Measurements from ENCODE around the gene CDH4. TPM values are rescaled to one million over a fixed set of nuclear protein-coding genes. Genes with fewer than 3 reads are reported as not detected.
A peak's percentile ranks its signal among the peaks of the same experiment; 100 is the strongest.

Gene CDH4
- total RNA-seq, 2 donors from 2014 or later = not detected

- Mint-ChIP-seq H3K27me3 (peaks cover 6 to 16% of the 10 kb centered on the region in 2 donors), H3K4me1 (ENCODE audit: low read depth in 2 of 2) (no peaks in the 10 kb centered on the region), H3K4me3 (no peak overlapping the region), H3K36me3 (no peaks in the 10 kb centered on the region), H3K27ac (no peak overlapping the region), H3K9me3 (no peaks in the 10 kb centered on the region)
- no peak for ATAC-seq
- DNase-seq (ENCODE audit: low spot score) = no peak
These were observed 17.7 kb upstream of the CDH4 start for GRCh38 chr20:61234224-61234890.

GRCh38 chr20:61236713-61237112 is 15.3 kb upstream of the CDH4 start:
- no peak for ATAC-seq
- Mint-ChIP-seq H3K27me3 (peaks cover 13 to 15% of the 10 kb centered on the region in 2 donors), H3K4me1 (ENCODE audit: low read depth in 2 of 2) (no peaks in the 10 kb centered on the region), H3K27ac (no peak overlapping the region), H3K36me3 (no peaks in the 10 kb centered on the region), H3K4me3 (no peak overlapping the region), H3K9me3 (no peaks in the 10 kb centered on the region)
- DNase-seq (ENCODE audit: low spot score) = no peak

GRCh38 chr20:61238813-61239212 is 13.2 kb upstream of the CDH4 start:
- no peak overlapping the region for H3K4me3 Mint-ChIP-seq
- peaks cover 13% of the 10 kb centered on the region in 2 donors for H3K27me3 Mint-ChIP-seq
- no peaks in the 10 kb centered on the region for H3K36me3 Mint-ChIP-seq
- ATAC-seq (no peak), DNase-seq (ENCODE audit: low spot score) (no peak)
- H3K4me1 Mint-ChIP-seq (ENCODE audit: low read depth in 2 of 2) = no peaks in the 10 kb centered on the region
- H3K9me3 Mint-ChIP-seq = no peaks in the 10 kb centered on the region
- no peak overlapping the region for H3K27ac Mint-ChIP-seq

- H3K27me3 Mint-ChIP-seq = peaks cover 13 to 18% of the 10 kb centered on the region in 2 donors
- no peaks in the 10 kb centered on the region for H3K36me3 Mint-ChIP-seq
- H3K27ac Mint-ChIP-seq = no peak overlapping the region
- ATAC-seq (no peak), DNase-seq (ENCODE audit: low spot score) (no peak)
- H3K4me3 Mint-ChIP-seq = no peak overlapping the region
- H3K9me3 Mint-ChIP-seq = no peaks in the 10 kb centered on the region
- no peaks in the 10 kb centered on the region for H3K4me1 Mint-ChIP-seq (ENCODE audit: low read depth in 2 of 2)
These were observed 11.2 kb upstream of the CDH4 start for GRCh38 chr20:61240814-61241213.

- H3K4me1 Mint-ChIP-seq (ENCODE audit: low read depth in 2 of 2) = no peaks in the 10 kb centered on the region
- DNase-seq (ENCODE audit: low spot score) (no peak), ATAC-seq (no peak)
- H3K27ac Mint-ChIP-seq = no peak overlapping the region
- H3K27me3 Mint-ChIP-seq = peaks cover 9 to 19% of the 10 kb centered on the region in 2 donors
- H3K9me3 Mint-ChIP-seq = no peaks in the 10 kb centered on the region
- no peaks in the 10 kb centered on the region for H3K36me3 Mint-ChIP-seq
- H3K4me3 Mint-ChIP-seq = no peak overlapping the region
These were observed 7.8 kb upstream of the CDH4 start for GRCh38 chr20:61244213-61244612.

- Mint-ChIP-seq H3K4me3 (no peak overlapping the region), H3K9me3 (no peaks in the 10 kb centered on the region), H3K27ac (no peak overlapping the region), H3K27me3 (peaks cover 15 to 25% of the 10 kb centered on the region in 2 donors), H3K4me1 (ENCODE audit: low read depth in 2 of 2) (no peaks in the 10 kb centered on the region), H3K36me3 (no peaks in the 10 kb centered on the region)
- DNase-seq (ENCODE audit: low spot score) (no peak), ATAC-seq (no peak)
These were observed 5.8 kb upstream of the CDH4 start for GRCh38 chr20:61246269-61246668.

GRCh38 chr20:61249626-61250025 is 2.4 kb upstream of the CDH4 start:
- Mint-ChIP-seq H3K27me3 (peaks cover 24 to 33% of the 10 kb centered on the region in 2 donors), H3K4me1 (ENCODE audit: low read depth in 2 of 2) (peaks cover 0 to 2% of the 10 kb centered on the region in 2 donors), H3K27ac (no peak overlapping the region), H3K9me3 (no peaks in the 10 kb centered on the region), H3K36me3 (no peaks in the 10 kb centered on the region), H3K4me3 (no peak overlapping the region)
- no peak for DNase-seq (ENCODE audit: low spot score)
- ATAC-seq = no peak

- Mint-ChIP-seq H3K27ac (no peak overlapping the region), H3K27me3 (peaks cover 47 to 51% of the 10 kb centered on the region in 2 donors), H3K36me3 (no peaks in the 10 kb centered on the region), H3K4me1 (ENCODE audit: low read depth in 2 of 2) (peaks cover 0 to 2% of the 10 kb centered on the region in 2 donors), H3K9me3 (no peaks in the 10 kb centered on the region), H3K4me3 (no peak overlapping the region)
- ATAC-seq (peak; percentile 29 to 50), DNase-seq (ENCODE audit: low spot score) (no peak)
These were observed 671 bp downstream of the CDH4 start for GRCh38 chr20:61252601-61253263.

GRCh38 chr20:61253264-61253639 is 1.2 kb downstream of the CDH4 start:
- DNase-seq (ENCODE audit: low spot score) (no peak), ATAC-seq (no peak)
- Mint-ChIP-seq H3K27ac (no peak overlapping the region), H3K9me3 (no peaks in the 10 kb centered on the region), H3K4me1 (ENCODE audit: low read depth in 2 of 2) (peaks cover 0 to 2% of the 10 kb centered on the region in 2 donors), H3K4me3 (no peak overlapping the region), H3K27me3 (peaks cover 44 to 51% of the 10 kb centered on the region in 2 donors), H3K36me3 (no peaks in the 10 kb centered on the region)

GRCh38 chr20:61253640-61254511 is 1.8 kb downstream of the CDH4 start:
- peaks cover 40 to 51% of the 10 kb centered on the region in 2 donors for H3K27me3 Mint-ChIP-seq
- no peaks in the 10 kb centered on the region for H3K9me3 Mint-ChIP-seq
- DNase-seq (ENCODE audit: low spot score) (no peak), ATAC-seq (peak in 1 of 2 donors; percentile 7)
- no peak overlapping the region for H3K4me3 Mint-ChIP-seq
- peaks cover 0 to 2% of the 10 kb centered on the region in 2 donors for H3K4me1 Mint-ChIP-seq (ENCODE audit: low read depth in 2 of 2)
- H3K36me3 Mint-ChIP-seq = no peaks in the 10 kb centered on the region
- no peak overlapping the region for H3K27ac Mint-ChIP-seq

- Mint-ChIP-seq H3K27me3 (peaks cover 34 to 49% of the 10 kb centered on the region in 2 donors), H3K36me3 (no peaks in the 10 kb centered on the region), H3K4me1 (ENCODE audit: low read depth in 2 of 2) (peaks cover 0 to 2% of the 10 kb centered on the region in 2 donors), H3K4me3 (no peak overlapping the region), H3K9me3 (no peaks in the 10 kb centered on the region), H3K27ac (no peak overlapping the region)
- ATAC-seq = no peak
- DNase-seq (ENCODE audit: low spot score) = no peak
These were observed 3.0 kb downstream of the CDH4 start for GRCh38 chr20:61254881-61255626.

- Mint-ChIP-seq H3K9me3 (no peaks in the 10 kb centered on the region), H3K4me3 (no peak overlapping the region), H3K4me1 (ENCODE audit: low read depth in 2 of 2) (peaks cover 0 to 2% of the 10 kb centered on the region in 2 donors), H3K27ac (no peak overlapping the region), H3K36me3 (no peaks in the 10 kb centered on the region), H3K27me3 (peaks cover 29 to 36% of the 10 kb centered on the region in 2 donors)
- ATAC-seq = no peak
- no peak for DNase-seq (ENCODE audit: low spot score)
These were observed 4.3 kb downstream of the CDH4 start for GRCh38 chr20:61256365-61256764.

- Mint-ChIP-seq H3K4me3 (no peak overlapping the region), H3K9me3 (no peaks in the 10 kb centered on the region), H3K27ac (no peak overlapping the region), H3K4me1 (ENCODE audit: low read depth in 2 of 2) (peaks cover 0 to 2% of the 10 kb centered on the region in 2 donors), H3K36me3 (no peaks in the 10 kb centered on the region), H3K27me3 (peaks cover 28 to 32% of the 10 kb centered on the region in 2 donors)
- DNase-seq (ENCODE audit: low spot score) (no peak), ATAC-seq (no peak)
These were observed 4.8 kb downstream of the CDH4 start for GRCh38 chr20:61256824-61257223.

Measured in natural killer cell treated with Interleukin-12 subunit alpha and Interleukin-12 subunit beta and Interleukin-15 and Interleukin-18, amount 100 ng/mL, for 72 hours (primary cell).